ENCODE results near the gene EML6.

- TF ChIP-seq CTCF (IDR thresholded peaks at IDR 0.05), result no peak
- TF ChIP-seq POLR2AphosphoS5 (IDR thresholded peaks at IDR 0.05), result no peak
- TF ChIP-seq POLR2A (IDR thresholded peaks at IDR 0.05), result no peak
- TF ChIP-seq EP300 (IDR thresholded peaks at IDR 0.05), result no peak
Measured at GRCh38 chr2:54783349-54783748, 59.9 kb downstream of the EML6 start.

All from gastroesophageal sphincter (tissue), 3 donors.